Measurements from ENCODE around the gene SCARB2.
A peak's percentile ranks its signal among the peaks of the same experiment; 100 is the strongest.
"Not testable (repeated sequence)": the region's sequence is repeated elsewhere in the genome, so short reads cannot be mapped to it uniquely, and the experiment has no call there.

The SCARB2 gene, protein sequence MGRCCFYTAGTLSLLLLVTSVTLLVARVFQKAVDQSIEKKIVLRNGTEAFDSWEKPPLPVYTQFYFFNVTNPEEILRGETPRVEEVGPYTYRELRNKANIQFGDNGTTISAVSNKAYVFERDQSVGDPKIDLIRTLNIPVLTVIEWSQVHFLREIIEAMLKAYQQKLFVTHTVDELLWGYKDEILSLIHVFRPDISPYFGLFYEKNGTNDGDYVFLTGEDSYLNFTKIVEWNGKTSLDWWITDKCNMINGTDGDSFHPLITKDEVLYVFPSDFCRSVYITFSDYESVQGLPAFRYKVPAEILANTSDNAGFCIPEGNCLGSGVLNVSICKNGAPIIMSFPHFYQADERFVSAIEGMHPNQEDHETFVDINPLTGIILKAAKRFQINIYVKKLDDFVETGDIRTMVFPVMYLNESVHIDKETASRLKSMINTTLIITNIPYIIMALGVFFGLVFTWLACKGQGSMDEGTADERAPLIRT

DNA sequence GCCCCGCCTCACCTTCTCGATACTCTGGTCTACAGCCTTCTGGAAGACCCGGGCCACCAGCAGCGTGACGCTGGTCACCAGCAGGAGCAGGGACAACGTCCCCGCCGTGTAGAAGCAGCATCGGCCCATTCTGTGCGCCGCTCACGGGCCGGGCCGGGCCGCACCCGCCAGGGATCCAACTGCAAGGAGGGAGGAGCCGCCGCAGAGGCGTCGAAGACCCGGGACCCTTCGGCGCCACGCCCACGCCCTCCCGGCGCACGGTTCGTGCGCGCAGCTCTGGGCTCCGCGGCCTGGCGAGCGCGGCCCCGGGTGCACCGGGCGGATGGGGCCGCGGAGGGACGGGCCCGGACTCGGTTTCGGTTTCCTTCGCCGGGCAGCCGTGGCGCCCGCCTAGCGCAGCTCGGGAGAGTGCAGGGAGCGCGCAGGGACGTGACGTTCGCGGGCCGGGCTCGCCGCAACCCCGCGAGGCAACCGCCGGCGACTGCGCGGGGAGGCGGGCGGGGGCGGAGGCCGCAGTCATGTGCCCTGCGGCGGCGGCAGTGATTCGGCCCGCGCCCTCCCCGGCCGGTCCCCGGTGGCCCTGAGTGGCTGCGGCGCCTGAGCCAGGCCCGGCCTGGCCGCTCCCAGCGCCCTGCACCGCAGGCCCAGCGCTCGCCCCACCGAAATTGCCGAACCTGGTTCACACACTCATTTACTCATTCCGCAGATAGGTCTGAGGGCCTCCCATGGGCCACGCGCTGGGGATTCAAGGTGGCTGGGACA lies at the start of gene SCARB2:
Gene SCARB2 (minus strand): TSS at position 410 of the 762 bp plus-strand sequence. CDS start 281 bp downstream, at position 129.
- peak; percentile 56 for DNase-seq

GRCh38 chr4:76260571-76260970 lies 46.9 kb upstream of the SCARB2 start:
- DNase-seq, result no peak

DNA sequence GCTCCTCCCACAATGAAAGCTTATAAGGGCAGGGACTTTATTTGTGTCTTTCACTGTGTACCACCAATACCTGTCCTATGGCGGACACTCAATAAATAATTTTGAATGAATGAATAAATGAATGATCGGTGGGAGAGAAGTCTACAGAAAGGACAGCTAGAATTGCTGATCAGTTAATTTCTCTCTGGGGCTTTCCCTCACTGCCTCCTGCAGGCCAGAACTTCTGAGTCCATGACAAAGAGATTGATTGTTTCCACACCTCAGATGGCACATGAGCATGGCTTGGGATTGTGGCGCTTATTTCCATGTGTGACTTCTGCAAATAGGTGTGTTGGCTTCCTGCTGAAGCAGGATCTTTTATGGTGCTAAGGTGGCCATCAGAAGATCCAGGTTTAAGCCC lies 44.2 kb upstream of the SCARB2 start:
- DNase-seq, result no peak

GRCh38 chr4:76256968-76257367 lies 43.3 kb upstream of the SCARB2 start:
- no peak for DNase-seq

- no peak for DNase-seq
Observed at GRCh38 chr4:76256032-76256431, 42.4 kb upstream of the SCARB2 start.

DNA sequence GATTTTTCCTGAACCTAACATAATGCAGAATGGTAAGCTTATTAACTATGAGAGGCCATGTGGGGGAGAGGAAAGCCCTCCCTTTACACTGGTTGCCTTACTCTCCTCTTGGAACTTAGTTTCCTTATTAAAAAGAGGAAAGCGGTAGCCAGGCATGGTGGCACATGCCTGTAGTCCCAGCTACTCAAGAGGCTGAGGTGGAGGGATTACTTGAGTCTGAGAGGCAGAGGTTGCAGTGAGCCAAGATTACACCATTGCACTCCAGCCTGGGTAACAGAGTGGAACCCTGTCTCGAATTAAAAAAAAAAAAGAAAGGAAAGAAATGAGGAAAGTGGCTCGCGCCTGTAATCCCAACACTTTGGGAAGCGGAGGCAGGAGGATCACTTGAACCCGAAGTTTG lies 39.9 kb upstream of the SCARB2 start:
- no peak for DNase-seq

- no peak for DNase-seq
Observed at GRCh38 chr4:76252271-76252653, 38.6 kb upstream of the SCARB2 start.

- peak; percentile 42 for DNase-seq
Observed at GRCh38 chr4:76251441-76252270, 38.0 kb upstream of the SCARB2 start, which contains the start of gene FAM47E. Gene FAM47E, plus strand, starts transcription at chr4:76251721. Its CDS starts 26 bp downstream, at chr4:76251747.

GRCh38 chr4:76250962-76251361 lies 37.3 kb upstream of the SCARB2 start:
- no peak for DNase-seq

DNA sequence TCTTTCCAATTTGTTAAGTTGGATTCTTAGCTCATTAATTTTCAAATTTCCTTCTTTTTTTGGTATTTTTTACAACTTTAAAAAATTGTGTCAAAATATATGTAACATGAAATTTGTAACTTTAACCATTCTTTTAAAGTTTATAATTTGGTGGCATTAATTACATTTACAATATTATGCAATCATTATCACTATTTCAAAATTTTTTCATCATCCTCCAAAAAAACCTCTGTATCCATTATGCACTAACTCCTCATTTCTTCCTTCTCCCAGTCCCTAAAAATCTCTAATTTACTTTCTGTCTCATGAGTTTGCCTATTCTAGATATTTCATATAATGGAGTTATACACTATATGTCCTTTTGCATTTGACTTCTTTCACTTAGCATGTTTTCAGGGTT lies 33.2 kb upstream of the SCARB2 start:
- DNase-seq, result no peak

GRCh38 chr4:76246025-76246424 lies 32.4 kb upstream of the SCARB2 start:
- no peak for DNase-seq

- not testable (repeated sequence) for DNase-seq
Observed at GRCh38 chr4:76243877-76244276, 30.3 kb upstream of the SCARB2 start.

DNA sequence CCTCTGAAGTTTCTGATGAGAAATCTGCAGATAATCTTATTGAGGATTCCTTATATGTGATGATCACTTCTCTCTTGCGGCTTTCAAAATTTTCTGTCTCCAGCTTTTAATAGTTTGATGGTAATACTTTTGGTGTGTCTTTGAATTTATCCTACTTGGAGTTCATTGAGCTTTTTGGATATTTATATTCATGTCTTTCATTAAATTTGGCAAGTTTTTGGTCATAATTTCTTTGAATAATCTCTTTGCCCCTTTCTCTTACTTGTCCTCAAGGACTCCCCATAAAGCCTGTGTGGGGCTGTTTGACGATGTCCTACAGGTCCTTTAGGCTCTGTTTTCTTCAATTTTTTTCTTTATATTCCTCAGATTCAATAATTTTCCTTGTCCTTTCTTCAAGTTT lies 26.6 kb upstream of the SCARB2 start:
- DNase-seq, result no peak

DNA sequence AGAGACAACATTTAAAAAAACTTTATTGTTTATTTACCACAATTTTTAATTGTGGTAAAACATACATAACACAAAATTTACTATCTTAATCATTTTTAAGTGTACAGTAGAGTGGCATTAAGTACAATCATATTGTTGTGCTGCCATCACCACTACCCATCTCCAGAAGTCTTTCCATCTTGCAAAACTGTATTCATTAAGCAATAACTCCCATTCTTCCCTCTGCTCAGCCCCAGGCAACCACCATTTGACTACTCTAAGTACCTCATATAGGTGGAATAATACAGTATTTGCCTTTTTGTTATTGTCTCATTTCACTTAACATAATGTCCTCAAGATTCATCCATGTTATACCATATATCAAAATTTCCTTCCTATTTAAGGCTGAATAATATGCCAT lies 25.1 kb upstream of the SCARB2 start:
- no peak for DNase-seq

DNA sequence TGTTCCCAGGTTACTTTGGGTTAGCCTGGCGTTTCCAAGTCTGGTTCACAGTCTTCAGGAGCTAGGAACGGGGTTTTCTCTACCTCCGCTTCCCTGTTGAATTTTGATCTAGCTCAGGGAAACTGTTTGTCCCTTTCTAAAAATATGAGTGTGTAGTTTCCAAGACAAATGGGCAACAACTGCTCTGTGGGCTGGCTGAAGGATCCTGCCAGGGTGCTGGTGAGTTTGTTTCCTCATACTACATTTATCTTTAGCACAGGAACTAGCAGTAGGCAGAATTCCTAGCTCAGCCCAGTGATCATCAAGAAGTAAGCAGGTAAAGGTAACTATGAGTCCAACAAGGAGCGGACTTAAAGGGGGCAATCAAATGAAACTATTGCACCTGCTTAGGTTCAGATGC lies 24.6 kb upstream of the SCARB2 start:
- no peak for DNase-seq

GRCh38 chr4:76235915-76236314 lies 22.3 kb upstream of the SCARB2 start:
- no peak for DNase-seq

DNA sequence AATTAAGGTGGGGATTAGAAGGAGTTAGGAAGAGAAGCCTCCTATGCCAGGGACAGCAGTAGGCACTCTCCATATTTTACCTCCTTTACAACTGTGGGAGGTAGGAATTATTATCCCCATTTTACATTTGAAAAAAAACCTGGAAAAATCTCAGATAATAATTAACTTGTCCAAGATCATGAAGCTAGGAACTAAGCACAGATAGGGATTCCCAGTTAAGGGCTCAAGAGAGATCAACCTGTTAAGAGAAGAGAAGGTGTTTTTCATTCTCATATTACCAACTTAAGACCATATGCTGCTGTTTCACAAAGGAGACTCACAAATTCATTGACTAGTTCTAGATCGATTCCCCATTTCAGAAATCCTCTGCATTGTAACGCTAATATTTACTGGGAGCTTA lies 21.8 kb upstream of the SCARB2 start:
- no peak for DNase-seq

- no peak for DNase-seq
Observed at GRCh38 chr4:76234679-76235044, 21.0 kb upstream of the SCARB2 start.

- no peak for DNase-seq
Observed at GRCh38 chr4:76233967-76234678, 20.5 kb upstream of the SCARB2 start.

GRCh38 chr4:76233529-76233928 lies 19.9 kb upstream of the SCARB2 start:
- DNase-seq, result no peak

GRCh38 chr4:76233083-76233482 lies 19.5 kb upstream of the SCARB2 start:
- no peak for DNase-seq

- DNase-seq, result no peak
Observed at GRCh38 chr4:76232681-76233080, 19.1 kb upstream of the SCARB2 start.

- DNase-seq, result no peak
Observed at GRCh38 chr4:76226418-76226817, 12.8 kb upstream of the SCARB2 start.
